OCI-LY7 (cell line): Measurements from ENCODE around the gene CD74. TPM values are rescaled to one million over a fixed set of nuclear protein-coding genes. Genes with fewer than 3 reads are reported as not detected.

ENCODE experiments used
- BruUV-seq: library from RNA; stranded (reverse); fragments of 400-500 nt; replicated peaks from 2 replicates; lab custom pipeline; 2021; lab: Mats Ljungman, UMichigan
- CTCF ChIA-PET: fragments of 300-600 bp; sonication (Branson Sonifier 250); formaldehyde crosslinking; loops from one replicate; lab custom pipeline; 2022; ENCODE audit warnings: antibody characterized with exemption; ENCODE audit not compliant: unreplicated experiment; lab: Charles Lee
- POLR2A ChIA-PET: fragments of 300-600 bp; sonication (Branson Sonifier 250); formaldehyde crosslinking; loops from one replicate; lab custom pipeline; 2022; ENCODE audit warnings: antibody characterized with exemption; lab: Charles Lee
- DNase-seq: peaks from one replicate; pipeline ENCODE4 v3.0.0-alpha.2; 2015; ENCODE audit warnings: low spot score
- H2AFZ ChIP-seq: fragments of 200-600 bp; sonication (generic), shearing (Covaris generic); 2 replicates; pipeline ENCODE4 v1.6.1; 2014; ENCODE audit warnings: mild to moderate bottlenecking, antibody characterized with exemption, low read length, moderate library complexity
- H3K27ac ChIP-seq: fragments of 200-600 bp; sonication (generic); 2 replicates; pipeline ENCODE4 v1.5.1; 2014; ENCODE audit warnings: mixed run types, low read depth, mild to moderate bottlenecking, moderate library complexity, low read length, inconsistent platforms; ENCODE audit not compliant: poor library complexity, severe bottlenecking
- H3K36me3 ChIP-seq: fragments of 200-600 bp; sonication (generic); 2 replicates; pipeline ENCODE4 v1.6.1; 2014; ENCODE audit warnings: mild to moderate bottlenecking, antibody characterized with exemption, low read length, moderate library complexity, mixed read lengths; ENCODE audit not compliant: insufficient read depth
- H3K4me1 ChIP-seq: fragments of 200-600 bp; sonication (generic); 2 replicates; pipeline ENCODE4 v1.5.1; 2014; ENCODE audit warnings: mild to moderate bottlenecking, low read length; ENCODE audit not compliant: insufficient read depth, poor library complexity, severe bottlenecking
- H3K4me2 ChIP-seq: fragments of 200-600 bp; sonication (generic); 2 replicates; pipeline ENCODE4 v1.6.1; 2014; ENCODE audit warnings: mild to moderate bottlenecking, low read length
- H3K4me3 ChIP-seq: fragments of 200-600 bp; sonication (generic); 2 replicates; pipeline ENCODE4 v1.5.1; 2014; ENCODE audit warnings: mild to moderate bottlenecking, low read depth, low read length; ENCODE audit not compliant: poor library complexity, severe bottlenecking
- H3K79me2 ChIP-seq: fragments of 200-600 bp; sonication (generic); 2 replicates; pipeline ENCODE4 v1.6.1; 2016; ENCODE audit warnings: low read depth, mild to moderate bottlenecking, low read length, moderate library complexity, mixed read lengths; ENCODE audit not compliant: insufficient read depth
- H3K9me2 ChIP-seq: fragments of 200-600 bp; sonication (generic); 2 replicates; pipeline ENCODE4 v1.6.1; 2016; ENCODE audit warnings: mild to moderate bottlenecking, low read length, mixed read lengths; ENCODE audit not compliant: insufficient read depth
- H3K9me3 ChIP-seq: fragments of 200-600 bp; sonication (generic); 2 replicates; pipeline ENCODE4 v1.6.1; 2014; ENCODE audit warnings: mild to moderate bottlenecking, mixed run types, low read length, mixed read lengths
- H4K20me1 ChIP-seq: fragments of 200-600 bp; sonication (generic); 2 replicates; pipeline ENCODE4 v1.6.1; 2014; ENCODE audit warnings: mild to moderate bottlenecking, antibody characterized with exemption, low read length, moderate library complexity, mixed read lengths; ENCODE audit not compliant: insufficient read depth
- EZH2phosphoT487 ChIP-seq: fragments of 200-600 bp; sonication (generic); IDR thresholded peaks from 2 replicates; pipeline ENCODE4 v1.6.1; 2018; ENCODE audit warnings: low read depth, borderline replicate concordance, mild to moderate bottlenecking, mixed run types, antibody characterized with exemption, low read length, moderate library complexity, mixed read lengths
- intact Hi-C: fragments of 100-400 bp; cut with micrococcal nuclease; formaldehyde crosslinking; loops from one replicate; pipeline ENCODE4 v1.10.0; 2022; ENCODE audit not compliant: unreplicated experiment
- total RNA-seq, 2 experiments: library from RNA; depleted of rRNA in 1 of 2; stranded (reverse); fragments of >200 nt in 1 of 2; shearing (Covaris generic) in 1 of 2; gene quantifications; 2 replicates each; pipeline ENCODE4 v1.2.3, GENCODE V29; 2014 to 2022
- TF ChIP-seq, protein P1 (sequence below): fragments of 200-600 bp; sonication (generic); conservative IDR thresholded peaks from 2 replicates; pipeline ENCODE4 v1.5.1; 2014; ENCODE audit warnings: mild to moderate bottlenecking, antibody characterized with exemption, low read length, moderate library complexity, mixed read lengths

Gene CD74
- total RNA-seq, 2 experiments from 2014 or later, result 1,759 to 3,686 TPM

DNA sequence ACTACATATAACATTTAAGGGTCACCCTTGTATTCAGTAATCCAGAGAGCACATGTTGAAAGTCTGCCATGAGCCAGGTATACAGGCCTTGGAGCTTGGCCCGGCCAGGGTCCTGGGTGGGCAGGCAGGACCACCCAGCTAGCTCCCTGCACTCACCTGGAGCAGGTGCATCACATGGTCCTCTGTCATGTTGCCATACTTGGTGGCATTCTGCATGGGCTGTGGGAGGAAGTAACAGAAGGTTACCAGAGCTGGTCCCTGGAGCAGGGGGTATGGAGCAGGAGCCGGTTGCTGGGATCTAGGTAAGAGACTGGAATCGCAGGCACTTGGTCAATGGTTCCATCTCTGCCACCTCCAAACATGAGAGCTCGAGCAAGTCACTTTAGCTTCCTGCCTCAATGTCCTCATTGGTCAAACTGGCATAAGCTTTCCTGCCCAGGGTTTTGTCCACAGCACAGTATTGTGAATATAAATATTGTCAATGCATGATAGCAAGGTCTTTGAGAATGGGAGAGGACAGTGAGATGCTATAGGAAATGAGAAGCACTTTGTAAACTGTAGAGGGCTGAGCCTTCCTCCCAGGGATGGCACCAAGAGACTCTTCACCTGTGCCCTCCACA lies 6.5 kb downstream of the CD74 start:
- Histone ChIP-seq H3K9me3 (no peaks in the 10 kb centered on the region), H2AFZ (no peak overlapping the region), H3K27ac (peak overlapping the region; percentile 29), H3K79me2 (peaks cover 54% of the 10 kb centered on the region), H3K4me3 (no peak overlapping the region), H3K4me2 (peak overlapping the region; percentile 94), H3K36me3 (peaks cover 99% of the 10 kb centered on the region), H4K20me1 (peaks cover 25% of the 10 kb centered on the region), H3K9me2 (no peaks in the 10 kb centered on the region), H3K4me1 (peaks cover 59% of the 10 kb centered on the region)
- POLR2A ChIA-PET, result interaction anchor here (1.0 kb wide), 1 partner anchor 10 kb away, joined by 7 read pairs; no protein-coding TSS in a partner anchor
- intact Hi-C loops, result no loop called here
- no peak for DNase-seq
- no TSS peak for BruUV-seq
- TF ChIP-seq, protein P1, sequence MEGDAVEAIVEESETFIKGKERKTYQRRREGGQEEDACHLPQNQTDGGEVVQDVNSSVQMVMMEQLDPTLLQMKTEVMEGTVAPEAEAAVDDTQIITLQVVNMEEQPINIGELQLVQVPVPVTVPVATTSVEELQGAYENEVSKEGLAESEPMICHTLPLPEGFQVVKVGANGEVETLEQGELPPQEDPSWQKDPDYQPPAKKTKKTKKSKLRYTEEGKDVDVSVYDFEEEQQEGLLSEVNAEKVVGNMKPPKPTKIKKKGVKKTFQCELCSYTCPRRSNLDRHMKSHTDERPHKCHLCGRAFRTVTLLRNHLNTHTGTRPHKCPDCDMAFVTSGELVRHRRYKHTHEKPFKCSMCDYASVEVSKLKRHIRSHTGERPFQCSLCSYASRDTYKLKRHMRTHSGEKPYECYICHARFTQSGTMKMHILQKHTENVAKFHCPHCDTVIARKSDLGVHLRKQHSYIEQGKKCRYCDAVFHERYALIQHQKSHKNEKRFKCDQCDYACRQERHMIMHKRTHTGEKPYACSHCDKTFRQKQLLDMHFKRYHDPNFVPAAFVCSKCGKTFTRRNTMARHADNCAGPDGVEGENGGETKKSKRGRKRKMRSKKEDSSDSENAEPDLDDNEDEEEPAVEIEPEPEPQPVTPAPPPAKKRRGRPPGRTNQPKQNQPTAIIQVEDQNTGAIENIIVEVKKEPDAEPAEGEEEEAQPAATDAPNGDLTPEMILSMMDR, result no peak
- TF ChIP-seq EZH2phosphoT487, result no peak
- CTCF ChIA-PET, result interaction anchor here (0.6 kb wide), 1 partner anchor 107 kb away, joined by 5 read pairs; no protein-coding TSS in a partner anchor

DNA sequence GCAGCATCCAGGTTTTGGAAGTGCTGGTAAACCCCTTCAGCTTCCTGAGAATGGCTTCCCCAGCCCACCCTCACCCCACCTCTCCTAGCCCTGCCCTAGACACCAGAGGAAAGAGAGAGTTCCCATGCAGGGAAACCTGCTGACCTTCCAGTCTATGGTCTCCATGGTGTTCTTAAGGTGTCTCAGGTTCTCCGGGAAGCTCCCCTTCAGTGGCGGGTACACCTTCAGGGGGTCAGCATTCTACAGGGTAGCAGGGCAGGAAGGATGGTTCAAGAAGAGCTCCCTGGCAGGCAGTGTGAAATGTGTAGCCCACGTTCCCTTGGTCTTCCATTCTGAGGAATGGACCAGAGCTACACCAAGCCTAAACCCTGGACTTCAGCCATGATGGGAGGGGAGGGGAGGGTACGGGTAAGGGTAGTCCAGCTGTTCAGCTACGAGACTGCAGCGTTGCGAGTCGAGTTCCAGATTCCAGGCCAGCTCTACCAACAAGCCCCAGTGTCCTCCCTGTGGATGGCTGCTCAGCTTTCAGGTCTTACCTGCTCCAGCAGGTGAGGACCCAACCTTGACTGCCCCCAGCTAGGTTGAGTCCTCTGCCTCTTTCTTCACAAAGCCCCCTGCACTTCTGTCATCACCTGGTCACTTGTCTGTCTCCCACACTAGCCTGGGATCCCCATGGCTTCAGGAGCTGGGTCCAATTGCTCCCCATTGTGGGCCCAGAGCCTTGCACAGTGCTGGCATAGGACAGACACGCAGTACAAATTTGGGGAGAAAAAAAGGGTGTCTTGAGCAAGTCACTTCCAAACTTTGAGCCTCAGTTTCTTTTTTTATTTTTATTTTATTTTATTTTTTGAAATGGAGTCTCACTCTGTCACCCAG lies 7.5 kb downstream of the CD74 start:
- no TSS peak for BruUV-seq
- no peak overlapping the region for H3K4me3 ChIP-seq

More for the DNA sequence above, 7.5 kb downstream of the CD74 start:
- DNase-seq, result no peak
- Histone ChIP-seq H3K9me2 (no peaks in the 10 kb centered on the region), H3K4me2 (no peak overlapping the region), H3K4me1 (peaks cover 66% of the 10 kb centered on the region), H3K27ac (peak overlapping the region; percentile 29), H3K79me2 (peaks cover 44% of the 10 kb centered on the region), H3K36me3 (peaks cover 99% of the 10 kb centered on the region), H3K9me3 (no peaks in the 10 kb centered on the region), H4K20me1 (peaks cover 25% of the 10 kb centered on the region), H2AFZ (no peak overlapping the region)
- ChIA-PET POLR2A (no interaction called here), CTCF (interaction anchor here (0.6 kb wide), 1 partner anchor 32 kb away, joined by 5 read pairs; no protein-coding TSS in a partner anchor)
- TF ChIP-seq, protein P1, result no peak
- TF ChIP-seq EZH2phosphoT487, result no peak
- intact Hi-C loops, result no loop called here
